KOPT-K1 (cell line): ENCODE results near the gene VSIG10L2.

Experiments used
- H3K27ac ChIP-seq: fragments of 200-600 bp; sonication (generic); 2 replicates; pipeline ENCODE4 v1.5.1; 2016; ENCODE audit warnings: antibody characterized with exemption, mild to moderate bottlenecking, low read depth, low read length; ENCODE audit not compliant: poor library complexity, severe bottlenecking
- H3K36me3 ChIP-seq: fragments of 200-600 bp; sonication (generic); 2 replicates; pipeline ENCODE4 v1.5.1; 2017; ENCODE audit warnings: antibody characterized with exemption, mild to moderate bottlenecking, low read length, moderate library complexity; ENCODE audit not compliant: insufficient read depth
- H3K9me3 ChIP-seq: fragments of 200-600 bp; sonication (generic); 2 replicates; pipeline ENCODE4 v1.5.1; 2017; ENCODE audit warnings: antibody characterized with exemption, low read length, mild to moderate bottlenecking; ENCODE audit not compliant: insufficient read depth, poor library complexity, severe bottlenecking

Gene VSIG10L2

GRCh38 chr11:125939081-125939521, 6.7 kb upstream of the VSIG10L2 start:
- Histone ChIP-seq H3K27ac (no peak overlapping the region), H3K9me3 (no peaks in the 10 kb centered on the region), H3K36me3 (no peaks in the 10 kb centered on the region)

- Histone ChIP-seq H3K36me3 (no peaks in the 10 kb centered on the region), H3K9me3 (no peaks in the 10 kb centered on the region), H3K27ac (no peak overlapping the region)
Measured at GRCh38 chr11:125940145-125940544, 5.7 kb upstream of the VSIG10L2 start.

- no peaks in the 10 kb centered on the region for H3K36me3 ChIP-seq
- no peak overlapping the region for H3K27ac ChIP-seq
- no peaks in the 10 kb centered on the region for H3K9me3 ChIP-seq
Measured at GRCh38 chr11:125941267-125941618, 4.6 kb upstream of the VSIG10L2 start.

GRCh38 chr11:125941619-125942611, 3.9 kb upstream of the VSIG10L2 start:
- no peaks in the 10 kb centered on the region for H3K9me3 ChIP-seq
- H3K36me3 ChIP-seq, result no peaks in the 10 kb centered on the region
- H3K27ac ChIP-seq, result no peak overlapping the region

- H3K9me3 ChIP-seq, result no peaks in the 10 kb centered on the region
- H3K36me3 ChIP-seq, result no peaks in the 10 kb centered on the region
- no peak overlapping the region for H3K27ac ChIP-seq
Measured at GRCh38 chr11:125942771-125943428, 2.9 kb upstream of the VSIG10L2 start.

- no peaks in the 10 kb centered on the region for H3K36me3 ChIP-seq
Measured at GRCh38 chr11:125943661-125944349, 2.0 kb upstream of the VSIG10L2 start.

GRCh38 chr11:125944350-125945010, 1.4 kb upstream of the VSIG10L2 start:
- H3K27ac ChIP-seq, result no peak overlapping the region
- H3K9me3 ChIP-seq, result no peaks in the 10 kb centered on the region
- H3K36me3 ChIP-seq, result no peaks in the 10 kb centered on the region

More at GRCh38 chr11:125943661-125944349, 2.0 kb upstream of the VSIG10L2 start:
- no peak overlapping the region for H3K27ac ChIP-seq
- no peaks in the 10 kb centered on the region for H3K9me3 ChIP-seq

- H3K36me3 ChIP-seq, result no peaks in the 10 kb centered on the region
- H3K9me3 ChIP-seq, result no peaks in the 10 kb centered on the region
Measured at GRCh38 chr11:125945011-125945796, 640 bp upstream of the VSIG10L2 start.

GRCh38 chr11:125946712-125947418, 1.0 kb downstream of the VSIG10L2 start:
- no peaks in the 10 kb centered on the region for H3K36me3 ChIP-seq
- no peaks in the 10 kb centered on the region for H3K9me3 ChIP-seq
- H3K27ac ChIP-seq, result peak overlapping the region; percentile 29

More at GRCh38 chr11:125945011-125945796, 640 bp upstream of the VSIG10L2 start:
- H3K27ac ChIP-seq, result no peak overlapping the region

- Histone ChIP-seq H3K9me3 (no peaks in the 10 kb centered on the region), H3K27ac (peak overlapping the region; percentile 29)
Measured at GRCh38 chr11:125947419-125948277, 1.8 kb downstream of the VSIG10L2 start.

GRCh38 chr11:125948278-125949051, 2.6 kb downstream of the VSIG10L2 start:
- H3K36me3 ChIP-seq, result no peaks in the 10 kb centered on the region
- H3K27ac ChIP-seq, result peak overlapping the region; percentile 29
- no peaks in the 10 kb centered on the region for H3K9me3 ChIP-seq

More at GRCh38 chr11:125947419-125948277, 1.8 kb downstream of the VSIG10L2 start:
- no peaks in the 10 kb centered on the region for H3K36me3 ChIP-seq
